Inferior parietal cortex (tissue), 1 donor: ENCODE results near the gene EIF4ENIF1.
"Not testable (repeated sequence)": the region's sequence is repeated elsewhere in the genome, so short reads cannot be mapped to it uniquely, and the experiment has no call there.

Experiments
- DNase-seq: peaks from one replicate; pipeline ENCODE4 v3.0.0-alpha.2; 2016; ENCODE audit errors: extremely low spot score

The EIF4ENIF1 gene

GRCh38 chr22:31492151-31492550, 2.5 kb upstream of the EIF4ENIF1 start:
- DNase-seq = no peak

- no peak for DNase-seq
Observed at GRCh38 chr22:31491218-31491962, 1.7 kb upstream of the EIF4ENIF1 start.

GRCh38 chr22:31490496-31490925, 869 bp upstream of the EIF4ENIF1 start:
- DNase-seq = peak; percentile 63

GRCh38 chr22:31488988-31489617, 539 bp downstream of the EIF4ENIF1 start:
- no peak for DNase-seq

GRCh38 chr22:31488346-31488883, 1.2 kb downstream of the EIF4ENIF1 start:
- DNase-seq = no peak

- no peak for DNase-seq
Observed at GRCh38 chr22:31486951-31487350, 2.7 kb downstream of the EIF4ENIF1 start.

GRCh38 chr22:31486369-31486768, 3.3 kb downstream of the EIF4ENIF1 start:
- DNase-seq = not testable (repeated sequence)

GRCh38 chr22:31482470-31482869, 7.2 kb downstream of the EIF4ENIF1 start:
- DNase-seq = not testable (repeated sequence)

GRCh38 chr22:31481129-31481528, 8.5 kb downstream of the EIF4ENIF1 start:
- DNase-seq = no peak

GRCh38 chr22:31477329-31477728, 12.3 kb downstream of the EIF4ENIF1 start:
- no peak for DNase-seq

GRCh38 chr22:31475800-31476199, 13.8 kb downstream of the EIF4ENIF1 start:
- DNase-seq = no peak

GRCh38 chr22:31474743-31475142, 14.9 kb downstream of the EIF4ENIF1 start:
- no peak for DNase-seq

- DNase-seq = no peak
Observed at GRCh38 chr22:31465307-31465706, 24.3 kb downstream of the EIF4ENIF1 start.

- no peak for DNase-seq
Observed at GRCh38 chr22:31461699-31462098, 27.9 kb downstream of the EIF4ENIF1 start.

- no peak for DNase-seq
Observed at GRCh38 chr22:31451709-31452571, 37.7 kb downstream of the EIF4ENIF1 start.

GRCh38 chr22:31449506-31449905, 40.1 kb downstream of the EIF4ENIF1 start:
- DNase-seq = no peak

GRCh38 chr22:31448382-31448781, 41.3 kb downstream of the EIF4ENIF1 start:
- no peak for DNase-seq

- DNase-seq = no peak
Observed at GRCh38 chr22:31447337-31447736, 42.3 kb downstream of the EIF4ENIF1 start.

GRCh38 chr22:31446767-31447166, 42.9 kb downstream of the EIF4ENIF1 start:
- no peak for DNase-seq

GRCh38 chr22:31446208-31446607, 43.4 kb downstream of the EIF4ENIF1 start:
- DNase-seq = no peak

GRCh38 chr22:31445642-31446041, 44.0 kb downstream of the EIF4ENIF1 start:
- DNase-seq = no peak

- no peak for DNase-seq
Observed at GRCh38 chr22:31443516-31443915, 46.1 kb downstream of the EIF4ENIF1 start.
